Astrocyte (in vitro differentiated cells and primary cell): ENCODE data around the gene ZNF765. TPM values are rescaled to one million over a fixed set of nuclear protein-coding genes. Genes with fewer than 3 reads are reported as not detected.
"Not testable (repeated sequence)": the region's sequence is repeated elsewhere in the genome, so short reads cannot be mapped to it uniquely, and the experiment has no call there.

ENCODE experiments used
- DNase-seq: peaks from one replicate; pipeline ENCODE4 v3.0.0-alpha.2; 2010; ENCODE audit warnings: low read depth
- FAIRE-seq: peaks from 2 replicates; lab custom pipeline; 2011; peaks lifted over from hg19 to GRCh38; lab: Jason Lieb, UNC
- H2AFZ ChIP-seq: 2 replicates; pipeline ENCODE4 v1.6.0; 2012; ENCODE audit warnings: low read depth, low read length, inconsistent platforms
- H3K27ac ChIP-seq: 2 replicates; pipeline ENCODE4 v1.5.1; 2011; ENCODE audit warnings: low read depth, low read length, inconsistent platforms
- H3K27me3 ChIP-seq: 2 replicates; pipeline ENCODE4 v1.6.0; 2011; ENCODE audit warnings: low read length, inconsistent platforms; ENCODE audit not compliant: insufficient read depth
- H3K36me3 ChIP-seq: 2 replicates; pipeline ENCODE4 v1.5.1; 2011; ENCODE audit warnings: low read length, inconsistent platforms; ENCODE audit not compliant: insufficient read depth
- H3K4me1 ChIP-seq: 2 replicates; pipeline ENCODE4 v1.5.1; 2011; ENCODE audit warnings: low read length, inconsistent platforms; ENCODE audit not compliant: insufficient read depth
- H3K4me2 ChIP-seq: 2 replicates; pipeline ENCODE4 v1.6.0; 2012; ENCODE audit warnings: low read length, inconsistent platforms
- H3K4me3 ChIP-seq: 2 replicates; pipeline ENCODE4 v1.5.1; 2011; ENCODE audit warnings: low read depth, mild to moderate bottlenecking, low read length, inconsistent platforms; ENCODE audit not compliant: insufficient read depth
- H3K79me2 ChIP-seq: 2 replicates; pipeline ENCODE4 v1.6.0; 2012; ENCODE audit warnings: mild to moderate bottlenecking, low read length, inconsistent platforms; ENCODE audit not compliant: insufficient read depth
- H3K9ac ChIP-seq: 2 replicates; pipeline ENCODE4 v1.6.0; 2012; ENCODE audit warnings: mild to moderate bottlenecking, low read length, inconsistent platforms
- H3K9me3 ChIP-seq: 2 replicates; pipeline ENCODE4 v1.5.1; 2012; ENCODE audit warnings: low read depth, mild to moderate bottlenecking, low read length, inconsistent platforms; ENCODE audit not compliant: insufficient read depth
- H4K20me1 ChIP-seq: 2 replicates; pipeline ENCODE4 v1.6.0; 2012; ENCODE audit warnings: low read length, inconsistent platforms; ENCODE audit not compliant: insufficient read depth
- H3K27ac Mint-ChIP-seq: one replicate; pipeline ENCODE4 v1.8.0; 2021; ENCODE audit warnings: mild to moderate bottlenecking, mixed read lengths; ENCODE audit not compliant: unreplicated experiment
- H3K27me3 Mint-ChIP-seq: one replicate; pipeline ENCODE4 v1.8.0; 2021; ENCODE audit warnings: low read depth, mixed read lengths; ENCODE audit not compliant: unreplicated experiment
- H3K36me3 Mint-ChIP-seq: one replicate; pipeline ENCODE4 v1.8.0; 2021; ENCODE audit warnings: low read depth, mixed read lengths; ENCODE audit not compliant: unreplicated experiment
- H3K4me1 Mint-ChIP-seq: one replicate; pipeline ENCODE4 v1.8.0; 2021; ENCODE audit warnings: low read depth, mixed read lengths; ENCODE audit not compliant: unreplicated experiment
- H3K4me3 Mint-ChIP-seq: one replicate; pipeline ENCODE4 v1.8.0; 2021; ENCODE audit warnings: mild to moderate bottlenecking, moderate library complexity, mixed read lengths; ENCODE audit not compliant: unreplicated experiment
- H3K9me3 Mint-ChIP-seq: one replicate; pipeline ENCODE4 v1.8.0; 2021; ENCODE audit warnings: mild to moderate bottlenecking, mixed read lengths; ENCODE audit not compliant: unreplicated experiment
- EZH2 ChIP-seq: IDR thresholded peaks from 2 replicates; pipeline ENCODE4 v1.6.1; 2012; ENCODE audit warnings: mild to moderate bottlenecking, low read length, inconsistent platforms; ENCODE audit not compliant: insufficient read depth
- total RNA-seq: library from RNA; stranded (reverse); gene quantifications from 2 replicates; pipeline ENCODE4 v1.2.1, GENCODE V29; 2021
- TF ChIP-seq, protein P1 (sequence below): IDR thresholded peaks from 2 replicates; pipeline ENCODE4 v1.5.1; 2011; ENCODE audit warnings: low read depth, mild to moderate bottlenecking, inconsistent platforms, low read length, moderate library complexity; ENCODE audit not compliant: insufficient read depth

Gene ZNF765
- total RNA-seq, 1 donor from 2014 or later, result 8.9 TPM

DNA sequence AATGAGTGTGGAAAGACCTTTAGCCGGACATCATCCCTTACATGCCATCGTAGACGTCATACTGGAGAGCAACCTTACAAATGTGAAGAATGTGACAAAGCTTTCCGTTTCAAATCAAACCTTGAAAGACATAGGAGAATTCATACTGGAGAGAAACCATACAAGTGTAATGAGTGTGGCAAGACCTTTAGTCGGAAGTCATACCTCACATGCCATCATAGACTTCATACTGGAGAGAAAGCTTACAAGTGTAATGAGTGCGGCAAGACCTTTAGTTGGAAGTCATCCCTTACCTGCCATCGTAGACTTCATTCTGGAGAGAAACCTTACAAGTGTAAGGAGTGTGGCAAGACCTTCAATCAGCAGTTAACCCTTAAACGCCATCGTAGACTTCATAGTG lies 60.9 kb downstream of the ZNF765 start:
- Histone ChIP-seq H4K20me1 (no peaks in the 10 kb centered on the region), H3K79me2 (no peaks in the 10 kb centered on the region), H3K36me3 (peaks cover 25% of the 10 kb centered on the region), H3K4me2 (no peak overlapping the region), H3K9me3 (peaks cover 34% of the 10 kb centered on the region), H3K9ac (no peak overlapping the region), H2AFZ (no peak overlapping the region), H3K4me3 (no peak overlapping the region), H3K27me3 (no peaks in the 10 kb centered on the region), H3K27ac (no peak overlapping the region), H3K4me1 (no peaks in the 10 kb centered on the region)
- H3K4me1 Mint-ChIP-seq, result no peaks in the 10 kb centered on the region
- FAIRE-seq (no peak), DNase-seq (no peak)
- no peak overlapping the region for H3K4me3 Mint-ChIP-seq
- TF ChIP-seq, protein P1, sequence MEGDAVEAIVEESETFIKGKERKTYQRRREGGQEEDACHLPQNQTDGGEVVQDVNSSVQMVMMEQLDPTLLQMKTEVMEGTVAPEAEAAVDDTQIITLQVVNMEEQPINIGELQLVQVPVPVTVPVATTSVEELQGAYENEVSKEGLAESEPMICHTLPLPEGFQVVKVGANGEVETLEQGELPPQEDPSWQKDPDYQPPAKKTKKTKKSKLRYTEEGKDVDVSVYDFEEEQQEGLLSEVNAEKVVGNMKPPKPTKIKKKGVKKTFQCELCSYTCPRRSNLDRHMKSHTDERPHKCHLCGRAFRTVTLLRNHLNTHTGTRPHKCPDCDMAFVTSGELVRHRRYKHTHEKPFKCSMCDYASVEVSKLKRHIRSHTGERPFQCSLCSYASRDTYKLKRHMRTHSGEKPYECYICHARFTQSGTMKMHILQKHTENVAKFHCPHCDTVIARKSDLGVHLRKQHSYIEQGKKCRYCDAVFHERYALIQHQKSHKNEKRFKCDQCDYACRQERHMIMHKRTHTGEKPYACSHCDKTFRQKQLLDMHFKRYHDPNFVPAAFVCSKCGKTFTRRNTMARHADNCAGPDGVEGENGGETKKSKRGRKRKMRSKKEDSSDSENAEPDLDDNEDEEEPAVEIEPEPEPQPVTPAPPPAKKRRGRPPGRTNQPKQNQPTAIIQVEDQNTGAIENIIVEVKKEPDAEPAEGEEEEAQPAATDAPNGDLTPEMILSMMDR, result no peak
- TF ChIP-seq EZH2, result no peak
- H3K27me3 Mint-ChIP-seq, result no peaks in the 10 kb centered on the region
- peaks cover 78% of the 10 kb centered on the region for H3K36me3 Mint-ChIP-seq
- peaks cover 64% of the 10 kb centered on the region for H3K9me3 Mint-ChIP-seq
- H3K27ac Mint-ChIP-seq, result no peak overlapping the region

DNA sequence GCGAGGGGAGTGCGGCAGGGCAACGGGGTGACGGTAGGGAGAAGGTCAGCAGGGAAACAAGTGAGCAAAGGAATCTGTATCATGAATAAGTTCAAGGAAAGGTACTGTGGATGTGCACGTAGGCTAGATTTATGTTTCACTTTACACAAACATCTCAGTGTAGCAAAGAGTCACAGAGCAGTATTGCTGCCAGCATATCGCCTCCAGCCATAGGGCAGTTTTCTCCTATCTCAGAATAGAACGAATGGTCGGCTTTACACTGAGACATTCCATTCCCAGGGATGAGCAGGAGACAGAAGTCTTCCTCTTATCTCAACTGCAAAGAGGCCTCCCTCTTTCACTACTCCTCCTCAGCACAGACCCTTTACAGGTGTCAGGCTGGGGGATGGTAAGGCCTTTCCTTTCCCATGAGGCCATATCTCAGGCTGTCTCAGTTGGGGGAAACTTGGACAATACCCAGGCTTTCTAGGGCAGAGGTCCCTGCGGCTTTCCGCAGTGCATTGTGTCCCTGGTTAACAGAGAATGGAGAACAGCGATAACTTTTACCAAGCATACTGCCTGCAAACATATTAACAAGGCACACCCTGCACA lies 65.3 kb downstream of the ZNF765 start:
- not testable (repeated sequence) for H3K4me1 Mint-ChIP-seq, H3K4me3 ChIP-seq, H3K4me3 Mint-ChIP-seq, H3K4me2 ChIP-seq, H3K36me3 ChIP-seq, H3K79me2 ChIP-seq, DNase-seq, H3K9ac ChIP-seq, H4K20me1 ChIP-seq, FAIRE-seq, H2AFZ ChIP-seq, H3K27me3 Mint-ChIP-seq, H3K4me1 ChIP-seq, H3K27ac Mint-ChIP-seq, H3K27me3 ChIP-seq, H3K27ac ChIP-seq
- Mint-ChIP-seq H3K36me3 (peaks cover 43% of the 10 kb centered on the region), H3K9me3 (peaks cover 47% of the 10 kb centered on the region)
- peaks cover 23% of the 10 kb centered on the region for H3K9me3 ChIP-seq

DNA sequence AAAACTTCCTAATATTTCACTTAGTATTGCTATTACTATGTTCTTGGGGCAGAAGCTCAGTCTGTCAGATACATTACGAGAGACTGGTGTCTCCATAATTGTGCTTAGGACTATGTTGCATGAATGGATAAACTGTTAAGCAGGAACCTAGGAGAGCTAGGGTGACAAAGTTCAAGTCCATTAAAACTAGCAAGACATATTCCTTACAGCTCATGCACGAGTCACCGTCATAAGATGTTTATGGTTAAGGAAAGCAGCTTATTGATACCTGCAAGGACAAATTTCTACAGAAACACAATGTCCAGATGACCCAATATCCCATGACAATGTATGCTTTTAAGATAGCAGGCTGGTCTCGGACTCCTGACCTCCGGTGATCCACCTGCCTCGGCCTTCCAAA lies 66.9 kb downstream of the ZNF765 start:
- Histone ChIP-seq H3K9me3 (peaks cover 7% of the 10 kb centered on the region), H3K4me3 (no peak overlapping the region), H3K4me1 (no peaks in the 10 kb centered on the region), H3K27ac (no peak overlapping the region), H3K36me3 (no peaks in the 10 kb centered on the region), H3K4me2 (no peak overlapping the region), H3K79me2 (no peaks in the 10 kb centered on the region), H3K9ac (no peak overlapping the region), H2AFZ (no peak overlapping the region), H3K27me3 (no peaks in the 10 kb centered on the region), H4K20me1 (no peaks in the 10 kb centered on the region)
- H3K27me3 Mint-ChIP-seq, result peaks cover 1% of the 10 kb centered on the region
- H3K36me3 Mint-ChIP-seq, result peaks cover 26% of the 10 kb centered on the region
- no peak overlapping the region for H3K4me3 Mint-ChIP-seq
- no peak for DNase-seq
- H3K4me1 Mint-ChIP-seq, result no peaks in the 10 kb centered on the region
- no peak for FAIRE-seq
- H3K9me3 Mint-ChIP-seq, result peaks cover 34% of the 10 kb centered on the region
- TF ChIP-seq, protein P1, result no peak
- no peak for TF ChIP-seq EZH2
- no peak overlapping the region for H3K27ac Mint-ChIP-seq
